ENCODE measurements around the gene PRKN. TPM values are rescaled to one million over a fixed set of nuclear protein-coding genes. Genes with fewer than 3 reads are reported as not detected.
A peak's percentile ranks its signal among the peaks of the same experiment; 100 is the strongest.

The PRKN gene
- total and polyA plus RNA-seq, 2 experiments from 2014 or later: 0.10 to 0.84 TPM

DNA sequence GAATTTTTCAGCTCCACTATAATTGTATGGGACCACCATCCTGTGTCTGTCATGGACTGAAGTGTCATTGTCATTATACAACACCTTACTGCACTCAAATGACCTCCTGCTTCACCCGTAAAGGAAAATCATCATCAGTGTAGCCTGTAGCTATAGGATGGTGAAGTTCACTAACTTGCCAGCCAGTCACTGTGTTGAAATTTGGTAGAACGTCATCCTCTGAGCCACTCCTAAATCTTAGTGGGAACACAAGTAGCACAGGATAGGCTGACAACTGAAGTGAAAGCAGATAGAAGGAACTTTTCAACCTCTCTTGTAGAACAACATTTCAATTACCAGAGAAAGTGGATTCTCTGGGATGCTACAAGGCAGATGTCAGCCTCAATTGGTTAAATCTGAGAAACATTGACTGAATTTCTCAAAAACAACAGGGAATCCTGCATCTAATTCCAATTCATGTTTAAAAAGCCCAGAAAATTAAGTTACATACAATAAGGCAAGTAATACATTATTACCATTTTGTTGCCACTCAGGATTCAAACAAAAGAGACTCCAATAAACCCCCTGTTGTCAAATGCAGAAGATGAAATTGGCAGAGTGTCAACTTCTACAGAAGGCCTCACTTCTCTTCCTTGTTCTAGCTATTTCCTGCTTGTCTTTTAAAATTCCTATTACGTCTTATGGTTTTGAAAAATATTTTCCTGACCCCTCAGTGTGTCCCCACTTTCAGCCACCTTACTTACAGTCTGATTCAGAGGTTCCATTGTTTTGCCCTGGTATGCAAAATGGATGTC, 805.8 kb downstream of the PRKN start:
- Histone ChIP-seq H3K4me2 (no peak overlapping the region), H3K4me1 (ENCODE audit: insufficient read depth) (peaks cover 4% of the 10 kb centered on the region; the same call in 1 of the 2 replicates), H2AFZ (no peak overlapping the region), H3F3A (replicated peaks; ENCODE audit: low read depth) (no peaks in the 10 kb centered on the region), H3K36me3 (ENCODE audit: insufficient read depth) (no peaks in the 10 kb centered on the region), H4K20me1 (replicated peaks; ENCODE audit: insufficient read depth) (no peaks in the 10 kb centered on the region), H3K9me2 (ENCODE audit: insufficient read depth) (no peaks in the 10 kb centered on the region), H3K27ac (ENCODE audit: low read depth) (no peak overlapping the region), H3K4me3 (no peak overlapping the region), H3K79me2 (replicated peaks; ENCODE audit: insufficient read depth) (no peaks in the 10 kb centered on the region), H3K27me3 (ENCODE audit: insufficient read depth) (no peaks in the 10 kb centered on the region)
- H3K4me3 Mint-ChIP-seq: no peak overlapping the region
- no peaks in the 10 kb centered on the region for H3K9me3 Mint-ChIP-seq
- peak overlapping the region; percentile 17; the same call in 1 of the 2 replicates for H3K27ac Mint-ChIP-seq
- no peak for ATAC-seq
- H3K4me1 Mint-ChIP-seq: no peaks in the 10 kb centered on the region; the same call in 2 of the 3 replicates
- H3K36me3 Mint-ChIP-seq (ENCODE audit: low read depth): no peaks in the 10 kb centered on the region
- TF ChIP-seq POLR2AphosphoS5 (IDR thresholded peaks at IDR 0.05; ENCODE audit: low read depth) (no peak), EZH2phosphoT487 (IDR thresholded peaks at IDR 0.05; ENCODE audit: unreplicated experiment) (no peak), JUNB (IDR thresholded peaks at IDR 0.05; ENCODE audit: unreplicated experiment) (no peak), STAT1 (IDR thresholded peaks at IDR 0.05; ENCODE audit: unreplicated experiment) (no peak), NANOG (IDR thresholded peaks at IDR 0.05; ENCODE audit: borderline replicate concordance) (no peak), ZNF331 (CRISPR knock-in tag; IDR thresholded peaks at IDR 0.05; ENCODE audit: low read depth) (no peak)
- TF ChIP-seq, protein P1, sequence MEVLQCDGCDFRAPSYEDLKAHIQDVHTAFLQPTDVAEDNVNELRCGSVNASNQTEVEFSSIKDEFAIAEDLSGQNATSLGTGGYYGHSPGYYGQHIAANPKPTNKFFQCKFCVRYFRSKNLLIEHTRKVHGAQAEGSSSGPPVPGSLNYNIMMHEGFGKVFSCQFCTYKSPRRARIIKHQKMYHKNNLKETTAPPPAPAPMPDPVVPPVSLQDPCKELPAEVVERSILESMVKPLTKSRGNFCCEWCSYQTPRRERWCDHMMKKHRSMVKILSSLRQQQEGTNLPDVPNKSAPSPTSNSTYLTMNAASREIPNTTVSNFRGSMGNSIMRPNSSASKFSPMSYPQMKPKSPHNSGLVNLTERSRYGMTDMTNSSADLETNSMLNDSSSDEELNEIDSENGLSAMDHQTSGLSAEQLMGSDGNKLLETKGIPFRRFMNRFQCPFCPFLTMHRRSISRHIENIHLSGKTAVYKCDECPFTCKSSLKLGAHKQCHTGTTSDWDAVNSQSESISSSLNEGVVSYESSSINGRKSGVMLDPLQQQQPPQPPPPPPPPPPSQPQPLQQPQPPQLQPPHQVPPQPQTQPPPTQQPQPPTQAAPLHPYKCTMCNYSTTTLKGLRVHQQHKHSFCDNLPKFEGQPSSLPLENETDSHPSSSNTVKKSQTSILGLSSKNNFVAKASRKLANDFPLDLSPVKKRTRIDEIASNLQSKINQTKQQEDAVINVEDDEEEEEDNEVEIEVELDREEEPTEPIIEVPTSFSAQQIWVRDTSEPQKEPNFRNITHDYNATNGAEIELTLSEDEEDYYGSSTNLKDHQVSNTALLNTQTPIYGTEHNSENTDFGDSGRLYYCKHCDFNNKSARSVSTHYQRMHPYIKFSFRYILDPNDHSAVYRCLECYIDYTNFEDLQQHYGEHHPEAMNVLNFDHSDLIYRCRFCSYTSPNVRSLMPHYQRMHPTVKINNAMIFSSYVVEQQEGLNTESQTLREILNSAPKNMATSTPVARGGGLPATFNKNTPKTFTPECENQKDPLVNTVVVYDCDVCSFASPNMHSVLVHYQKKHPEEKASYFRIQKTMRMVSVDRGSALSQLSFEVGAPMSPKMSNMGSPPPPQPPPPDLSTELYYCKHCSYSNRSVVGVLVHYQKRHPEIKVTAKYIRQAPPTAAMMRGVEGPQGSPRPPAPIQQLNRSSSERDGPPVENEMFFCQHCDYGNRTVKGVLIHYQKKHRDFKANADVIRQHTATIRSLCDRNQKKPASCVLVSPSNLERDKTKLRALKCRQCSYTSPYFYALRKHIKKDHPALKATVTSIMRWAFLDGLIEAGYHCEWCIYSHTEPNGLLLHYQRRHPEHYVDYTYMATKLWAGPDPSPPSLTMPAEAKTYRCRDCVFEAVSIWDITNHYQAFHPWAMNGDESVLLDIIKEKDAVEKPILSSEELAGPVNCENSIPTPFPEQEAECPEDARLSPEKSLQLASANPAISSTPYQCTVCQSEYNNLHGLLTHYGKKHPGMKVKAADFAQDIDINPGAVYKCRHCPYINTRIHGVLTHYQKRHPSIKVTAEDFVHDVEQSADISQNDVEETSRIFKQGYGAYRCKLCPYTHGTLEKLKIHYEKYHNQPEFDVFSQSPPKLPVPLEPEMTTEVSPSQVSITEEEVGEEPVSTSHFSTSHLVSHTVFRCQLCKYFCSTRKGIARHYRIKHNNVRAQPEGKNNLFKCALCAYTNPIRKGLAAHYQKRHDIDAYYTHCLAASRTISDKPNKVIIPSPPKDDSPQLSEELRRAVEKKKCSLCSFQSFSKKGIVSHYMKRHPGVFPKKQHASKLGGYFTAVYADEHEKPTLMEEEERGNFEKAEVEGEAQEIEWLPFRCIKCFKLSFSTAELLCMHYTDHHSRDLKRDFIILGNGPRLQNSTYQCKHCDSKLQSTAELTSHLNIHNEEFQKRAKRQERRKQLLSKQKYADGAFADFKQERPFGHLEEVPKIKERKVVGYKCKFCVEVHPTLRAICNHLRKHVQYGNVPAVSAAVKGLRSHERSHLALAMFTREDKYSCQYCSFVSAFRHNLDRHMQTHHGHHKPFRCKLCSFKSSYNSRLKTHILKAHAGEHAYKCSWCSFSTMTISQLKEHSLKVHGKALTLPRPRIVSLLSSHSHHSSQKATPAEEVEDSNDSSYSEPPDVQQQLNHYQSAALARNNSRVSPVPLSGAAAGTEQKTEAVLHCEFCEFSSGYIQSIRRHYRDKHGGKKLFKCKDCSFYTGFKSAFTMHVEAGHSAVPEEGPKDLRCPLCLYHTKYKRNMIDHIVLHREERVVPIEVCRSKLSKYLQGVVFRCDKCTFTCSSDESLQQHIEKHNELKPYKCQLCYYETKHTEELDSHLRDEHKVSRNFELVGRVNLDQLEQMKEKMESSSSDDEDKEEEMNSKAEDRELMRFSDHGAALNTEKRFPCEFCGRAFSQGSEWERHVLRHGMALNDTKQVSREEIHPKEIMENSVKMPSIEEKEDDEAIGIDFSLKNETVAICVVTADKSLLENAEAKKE (CRISPR knock-in tag; IDR thresholded peaks at IDR 0.05): no peak
- no peak for DNase-seq (ENCODE audit: low spot score)
- H3K27me3 Mint-ChIP-seq (ENCODE audit: insufficient read depth, low read depth, poor library complexity): peaks cover 3% of the 10 kb centered on the region

All from GM23338 (cell line).